ENCODE measurements around the gene INSYN2B. TPM values are rescaled to one million over a fixed set of nuclear protein-coding genes. Genes with fewer than 3 reads are reported as not detected.

INSYN2B gene
- total RNA-seq, 1 experiment from 2014 or later: not detected

DNA sequence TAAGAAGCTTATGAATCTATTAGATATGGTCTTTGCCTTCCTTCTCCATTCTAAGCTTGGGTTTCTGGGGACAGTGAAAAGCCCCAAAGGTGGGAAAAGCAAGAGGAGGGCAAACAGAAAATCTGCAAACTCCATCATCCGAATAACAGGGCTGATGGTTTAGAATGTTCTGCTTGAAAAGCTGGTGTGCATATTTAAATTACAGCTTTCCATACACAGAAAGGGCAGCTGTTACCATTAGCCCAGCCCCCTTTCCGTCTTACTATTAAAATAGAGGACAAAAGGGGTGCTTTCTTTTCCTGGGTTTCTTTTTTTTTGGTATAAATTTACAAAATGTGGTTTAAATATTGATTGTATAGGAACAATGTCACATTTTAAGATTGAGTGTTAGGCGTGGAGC, 22.0 kb downstream of the INSYN2B start:
- Histone ChIP-seq H3K4me2 (ENCODE audit: low read length) (no peak overlapping the region), H3K27ac (ENCODE audit: low read depth, low read length) (no peak overlapping the region), H3K9me3 (ENCODE audit: control insufficient read depth in 1 of 2, insufficient read depth in 1 of 2, low read depth in 1 of 2, low read length in 2 of 2) (no peaks in the 10 kb centered on the region), H3K4me1 (ENCODE audit: control insufficient read depth in 1 of 2, insufficient read depth in 2 of 2, low read length in 2 of 2) (no peaks in the 10 kb centered on the region), H3K9me2 (ENCODE audit: insufficient read depth) (no peaks in the 10 kb centered on the region), H3K4me3 (replicated peaks in 1 of 2; ENCODE audit: low read depth in 1 of 2, low read length in 2 of 2) (no peak overlapping the region), H3K36me3 (ENCODE audit: control insufficient read depth in 1 of 2, insufficient read depth in 2 of 2, low read length in 2 of 2) (no peaks in the 10 kb centered on the region), H3K27me3 (ENCODE audit: insufficient read depth, low read length) (peaks cover 61% of the 10 kb centered on the region), H3K9ac (ENCODE audit: low read length) (no peak overlapping the region), H3K79me2 (ENCODE audit: insufficient read depth, low read length) (no peaks in the 10 kb centered on the region), H2AFZ (ENCODE audit: low read depth, low read length, poor library complexity, severe bottlenecking) (no peak overlapping the region), H4K20me1 (ENCODE audit: insufficient read depth) (no peaks in the 10 kb centered on the region)
- POLR2A ChIA-PET: no interaction called here
- RAD21 ChIA-PET (ENCODE audit: low non-redundant PET in 1 of 2, low total read pairs in 2 of 2, uncharacterized antibody in 2 of 2, unreplicated experiment in 2 of 2): no interaction called here
- DNase-seq (ENCODE audit: low read depth, low spot score) (no peak), ATAC-seq (no peak)
- intact Hi-C loops (cut with micrococcal nuclease): no loop called here
- no TSS peak for BruUV-seq (replicated peaks)
- no peak for TF ChIP-seq RAD21 (IDR thresholded peaks at IDR 0.05; ENCODE audit: low read depth)
- no peak for TF ChIP-seq EZH2phosphoT487 (IDR thresholded peaks at IDR 0.05; ENCODE audit: borderline replicate concordance)
- TF ChIP-seq, protein P1, sequence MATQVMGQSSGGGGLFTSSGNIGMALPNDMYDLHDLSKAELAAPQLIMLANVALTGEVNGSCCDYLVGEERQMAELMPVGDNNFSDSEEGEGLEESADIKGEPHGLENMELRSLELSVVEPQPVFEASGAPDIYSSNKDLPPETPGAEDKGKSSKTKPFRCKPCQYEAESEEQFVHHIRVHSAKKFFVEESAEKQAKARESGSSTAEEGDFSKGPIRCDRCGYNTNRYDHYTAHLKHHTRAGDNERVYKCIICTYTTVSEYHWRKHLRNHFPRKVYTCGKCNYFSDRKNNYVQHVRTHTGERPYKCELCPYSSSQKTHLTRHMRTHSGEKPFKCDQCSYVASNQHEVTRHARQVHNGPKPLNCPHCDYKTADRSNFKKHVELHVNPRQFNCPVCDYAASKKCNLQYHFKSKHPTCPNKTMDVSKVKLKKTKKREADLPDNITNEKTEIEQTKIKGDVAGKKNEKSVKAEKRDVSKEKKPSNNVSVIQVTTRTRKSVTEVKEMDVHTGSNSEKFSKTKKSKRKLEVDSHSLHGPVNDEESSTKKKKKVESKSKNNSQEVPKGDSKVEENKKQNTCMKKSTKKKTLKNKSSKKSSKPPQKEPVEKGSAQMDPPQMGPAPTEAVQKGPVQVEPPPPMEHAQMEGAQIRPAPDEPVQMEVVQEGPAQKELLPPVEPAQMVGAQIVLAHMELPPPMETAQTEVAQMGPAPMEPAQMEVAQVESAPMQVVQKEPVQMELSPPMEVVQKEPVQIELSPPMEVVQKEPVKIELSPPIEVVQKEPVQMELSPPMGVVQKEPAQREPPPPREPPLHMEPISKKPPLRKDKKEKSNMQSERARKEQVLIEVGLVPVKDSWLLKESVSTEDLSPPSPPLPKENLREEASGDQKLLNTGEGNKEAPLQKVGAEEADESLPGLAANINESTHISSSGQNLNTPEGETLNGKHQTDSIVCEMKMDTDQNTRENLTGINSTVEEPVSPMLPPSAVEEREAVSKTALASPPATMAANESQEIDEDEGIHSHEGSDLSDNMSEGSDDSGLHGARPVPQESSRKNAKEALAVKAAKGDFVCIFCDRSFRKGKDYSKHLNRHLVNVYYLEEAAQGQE (IDR thresholded peaks at IDR 0.05; ENCODE audit: low read depth): no peak
- no peak for TF ChIP-seq SRF (IDR thresholded peaks at IDR 0.05; ENCODE audit: low read depth)
- no peak for TF ChIP-seq POLR2AphosphoS5 (IDR thresholded peaks at IDR 0.05; ENCODE audit: low read depth, low read length)
- TF ChIP-seq ELF1 (IDR thresholded peaks at IDR 0.05; ENCODE audit: borderline replicate concordance, low read depth): no peak
- TF ChIP-seq EZH2 (IDR thresholded peaks at IDR 0.05): no peak
- TF ChIP-seq FOSL1 (IDR thresholded peaks at IDR 0.05; ENCODE audit: low read depth): no peak
- TF ChIP-seq SIN3A (IDR thresholded peaks at IDR 0.05; ENCODE audit: low read depth): no peak
- TF ChIP-seq ZNF274 (IDR thresholded peaks at IDR 0.05; ENCODE audit: low read depth, low read length): no peak
- TF ChIP-seq SP1 (IDR thresholded peaks at IDR 0.05; ENCODE audit: low read depth): no peak
- TF ChIP-seq, protein P2, sequence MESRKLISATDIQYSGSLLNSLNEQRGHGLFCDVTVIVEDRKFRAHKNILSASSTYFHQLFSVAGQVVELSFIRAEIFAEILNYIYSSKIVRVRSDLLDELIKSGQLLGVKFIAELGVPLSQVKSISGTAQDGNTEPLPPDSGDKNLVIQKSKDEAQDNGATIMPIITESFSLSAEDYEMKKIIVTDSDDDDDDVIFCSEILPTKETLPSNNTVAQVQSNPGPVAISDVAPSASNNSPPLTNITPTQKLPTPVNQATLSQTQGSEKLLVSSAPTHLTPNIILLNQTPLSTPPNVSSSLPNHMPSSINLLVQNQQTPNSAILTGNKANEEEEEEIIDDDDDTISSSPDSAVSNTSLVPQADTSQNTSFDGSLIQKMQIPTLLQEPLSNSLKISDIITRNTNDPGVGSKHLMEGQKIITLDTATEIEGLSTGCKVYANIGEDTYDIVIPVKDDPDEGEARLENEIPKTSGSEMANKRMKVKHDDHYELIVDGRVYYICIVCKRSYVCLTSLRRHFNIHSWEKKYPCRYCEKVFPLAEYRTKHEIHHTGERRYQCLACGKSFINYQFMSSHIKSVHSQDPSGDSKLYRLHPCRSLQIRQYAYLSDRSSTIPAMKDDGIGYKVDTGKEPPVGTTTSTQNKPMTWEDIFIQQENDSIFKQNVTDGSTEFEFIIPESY (IDR thresholded peaks at IDR 0.05; ENCODE audit: extremely low read depth, insufficient replicate concordance, low read length): no peak
- no peak for TF ChIP-seq TCF7L2 (IDR thresholded peaks at IDR 0.05; ENCODE audit: borderline replicate concordance, extremely low read depth, insufficient read depth, insufficient read length)
- TF ChIP-seq ZFX (IDR thresholded peaks at IDR 0.05): no peak
- TF ChIP-seq YY1 (IDR thresholded peaks at IDR 0.05; ENCODE audit: extremely low read depth, insufficient replicate concordance, low read depth, low read length): no peak
- TF ChIP-seq, protein P3, sequence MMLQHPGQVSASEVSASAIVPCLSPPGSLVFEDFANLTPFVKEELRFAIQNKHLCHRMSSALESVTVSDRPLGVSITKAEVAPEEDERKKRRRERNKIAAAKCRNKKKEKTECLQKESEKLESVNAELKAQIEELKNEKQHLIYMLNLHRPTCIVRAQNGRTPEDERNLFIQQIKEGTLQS (IDR thresholded peaks at IDR 0.05): no peak
- TF ChIP-seq, protein P4, sequence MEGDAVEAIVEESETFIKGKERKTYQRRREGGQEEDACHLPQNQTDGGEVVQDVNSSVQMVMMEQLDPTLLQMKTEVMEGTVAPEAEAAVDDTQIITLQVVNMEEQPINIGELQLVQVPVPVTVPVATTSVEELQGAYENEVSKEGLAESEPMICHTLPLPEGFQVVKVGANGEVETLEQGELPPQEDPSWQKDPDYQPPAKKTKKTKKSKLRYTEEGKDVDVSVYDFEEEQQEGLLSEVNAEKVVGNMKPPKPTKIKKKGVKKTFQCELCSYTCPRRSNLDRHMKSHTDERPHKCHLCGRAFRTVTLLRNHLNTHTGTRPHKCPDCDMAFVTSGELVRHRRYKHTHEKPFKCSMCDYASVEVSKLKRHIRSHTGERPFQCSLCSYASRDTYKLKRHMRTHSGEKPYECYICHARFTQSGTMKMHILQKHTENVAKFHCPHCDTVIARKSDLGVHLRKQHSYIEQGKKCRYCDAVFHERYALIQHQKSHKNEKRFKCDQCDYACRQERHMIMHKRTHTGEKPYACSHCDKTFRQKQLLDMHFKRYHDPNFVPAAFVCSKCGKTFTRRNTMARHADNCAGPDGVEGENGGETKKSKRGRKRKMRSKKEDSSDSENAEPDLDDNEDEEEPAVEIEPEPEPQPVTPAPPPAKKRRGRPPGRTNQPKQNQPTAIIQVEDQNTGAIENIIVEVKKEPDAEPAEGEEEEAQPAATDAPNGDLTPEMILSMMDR (IDR thresholded peaks at IDR 0.05 in 2 of 3, conservative IDR thresholded peaks at IDR 0.05 in 1 of 3; ENCODE audit: borderline replicate concordance in 1 of 3, insufficient read depth in 1 of 3, low read depth in 2 of 3, low read length in 2 of 3): no peak
- CTCF ChIA-PET: no interaction called here
